NCI-H510A (cell line): ENCODE results near the gene GPR141.

Experiments
- DNase-seq: peaks from one replicate; lab custom pipeline; 2025; lab: John Stamatoyannopoulos, UW

GPR141 gene

GRCh38 chr7:37732253-37732652, 48.7 kb downstream of the GPR141 start:
- no peak for DNase-seq

GRCh38 chr7:37732888-37733287, 49.3 kb downstream of the GPR141 start:
- no peak for DNase-seq

- DNase-seq: no peak
Measured at GRCh38 chr7:37735196-37735595, 51.6 kb downstream of the GPR141 start.

- DNase-seq: no peak
Measured at GRCh38 chr7:37738321-37738720, 54.8 kb downstream of the GPR141 start.

DNA sequence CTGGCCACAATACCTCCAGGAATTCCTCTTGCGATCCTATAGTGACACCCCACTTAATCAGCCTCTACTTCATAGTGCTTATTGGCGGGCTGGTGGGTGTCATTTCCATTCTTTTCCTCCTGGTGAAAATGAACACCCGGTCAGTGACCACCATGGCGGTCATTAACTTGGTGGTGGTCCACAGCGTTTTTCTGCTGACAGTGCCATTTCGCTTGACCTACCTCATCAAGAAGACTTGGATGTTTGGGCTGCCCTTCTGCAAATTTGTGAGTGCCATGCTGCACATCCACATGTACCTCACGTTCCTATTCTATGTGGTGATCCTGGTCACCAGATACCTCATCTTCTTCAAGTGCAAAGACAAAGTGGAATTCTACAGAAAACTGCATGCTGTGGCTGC, 56.8 kb downstream of the GPR141 start:
- DNase-seq: no peak

- DNase-seq: no peak
Measured at GRCh38 chr7:37741776-37742175, 58.2 kb downstream of the GPR141 start.

DNA sequence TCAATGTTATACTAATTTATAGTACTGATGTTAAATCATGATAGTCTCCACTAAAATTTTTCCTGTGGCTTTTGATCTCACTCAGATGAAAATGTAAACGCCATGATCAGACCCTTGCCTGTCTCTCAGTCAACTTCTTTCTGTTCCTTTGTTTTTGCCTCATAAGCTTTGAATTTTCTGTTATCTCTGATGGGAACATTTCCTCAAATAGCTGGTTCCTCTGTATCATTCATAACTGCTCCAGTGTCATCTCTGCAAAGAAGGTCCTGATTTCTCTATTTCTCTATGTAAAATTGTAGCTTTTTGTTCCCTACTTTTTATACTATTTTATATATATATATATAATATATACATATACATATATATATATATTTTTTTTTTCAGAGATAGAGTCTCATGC, 67.5 kb downstream of the GPR141 start:
- no peak for DNase-seq

DNA sequence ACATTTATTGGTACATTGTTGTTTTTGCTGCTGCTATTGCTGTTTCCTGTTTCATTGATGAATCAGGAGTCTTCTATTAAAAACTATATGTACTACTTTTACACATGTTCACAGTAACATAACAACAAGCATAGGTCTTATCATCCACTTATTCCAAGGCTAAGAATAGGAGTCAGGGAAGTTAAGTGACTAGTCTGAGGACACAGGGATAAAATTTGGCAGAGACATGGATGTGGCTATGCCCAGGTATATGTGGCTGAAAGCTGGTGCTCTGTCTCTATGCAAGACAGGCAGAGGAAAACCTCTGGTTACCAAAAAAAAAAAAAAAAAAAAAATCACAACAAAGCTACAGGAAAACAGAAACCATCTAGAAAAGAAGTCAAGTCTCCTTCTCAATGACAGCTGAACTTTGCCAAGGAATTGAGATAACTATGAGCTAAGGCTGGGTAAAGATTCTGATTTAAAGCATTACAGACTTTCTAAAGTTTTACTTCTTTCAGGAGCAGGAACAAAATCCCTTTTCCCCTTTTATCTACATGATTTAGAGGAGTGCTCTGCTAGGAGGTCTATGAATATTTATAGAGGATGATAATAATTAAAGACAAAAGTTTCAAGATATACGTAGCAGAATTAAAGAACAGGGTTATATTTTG, 70.0 kb downstream of the GPR141 start:
- no peak for DNase-seq

GRCh38 chr7:37756797-37757551, 73.4 kb downstream of the GPR141 start:
- no peak for DNase-seq

DNA sequence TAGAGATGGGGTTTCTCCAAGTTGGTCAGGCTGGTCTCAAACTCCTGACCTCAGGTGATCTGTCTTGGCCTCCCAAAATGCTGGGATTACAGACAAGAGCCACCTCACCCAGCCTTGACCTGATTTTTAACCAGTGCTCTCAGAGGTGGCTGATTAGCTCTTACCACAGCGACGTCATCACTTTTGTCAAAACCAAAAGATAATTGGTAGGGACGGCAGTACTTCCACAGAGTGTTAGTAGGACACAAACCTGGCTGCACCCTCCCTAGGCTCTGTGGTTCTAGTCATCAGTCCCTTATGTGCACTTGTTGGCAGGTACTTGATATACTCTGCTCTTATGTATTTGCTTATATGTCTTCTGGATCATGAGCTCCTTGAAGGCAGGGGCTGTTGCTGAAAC, 74.0 kb downstream of the GPR141 start:
- no peak for DNase-seq

- no peak for DNase-seq
Measured at GRCh38 chr7:37758501-37759045, 75.0 kb downstream of the GPR141 start.

GRCh38 chr7:37759526-37759925, 76.0 kb downstream of the GPR141 start:
- no peak for DNase-seq

DNA sequence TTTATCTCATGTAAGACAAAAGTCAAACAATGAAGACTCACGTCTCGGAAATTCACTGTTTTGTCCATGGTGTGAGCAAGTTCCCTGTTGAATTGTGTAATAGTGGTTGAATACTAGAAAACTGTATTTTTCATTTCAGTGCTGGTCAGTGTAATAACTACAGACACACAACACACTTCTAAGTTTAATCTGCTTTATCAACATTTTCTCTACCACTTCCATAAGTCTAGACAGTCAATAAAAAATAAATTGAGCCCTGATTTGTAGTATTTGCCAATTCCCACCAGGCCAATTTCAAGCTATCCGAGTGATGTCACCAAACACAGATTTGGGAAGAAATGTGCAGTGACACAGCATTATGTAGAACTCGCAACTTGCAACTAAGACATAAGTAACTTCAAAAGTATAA, 81.9 kb downstream of the GPR141 start:
- DNase-seq: no peak

DNA sequence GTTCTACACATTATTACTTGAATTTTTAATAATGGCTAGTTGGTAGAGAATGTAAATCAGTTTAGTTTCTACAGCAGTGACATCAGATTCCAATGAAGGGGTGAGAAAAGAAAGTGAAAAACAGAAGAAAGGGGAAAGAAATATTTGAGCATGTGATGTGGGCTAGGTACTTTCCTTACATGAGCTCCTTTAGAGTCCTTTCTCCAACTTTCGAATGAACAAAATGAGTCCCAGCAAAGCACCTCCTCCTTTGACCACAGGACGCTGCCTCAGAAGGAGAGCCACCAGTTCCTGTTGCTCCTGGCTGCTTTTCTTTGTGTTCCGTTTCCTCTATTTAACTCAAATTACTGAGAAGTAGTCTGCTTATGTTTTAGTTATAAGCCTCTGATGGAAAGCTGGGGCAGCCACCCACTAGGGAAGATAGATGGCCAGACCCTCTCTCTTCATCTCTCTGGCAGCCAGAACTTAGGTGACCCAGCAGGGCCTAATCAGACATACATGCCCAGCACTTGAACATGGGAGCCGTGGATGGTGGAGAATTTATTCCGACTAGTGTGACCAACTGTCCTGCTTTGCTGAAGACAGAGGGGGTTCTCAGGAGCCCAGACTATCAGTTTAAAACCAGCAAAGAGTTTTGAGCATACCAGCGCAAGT, 82.4 kb downstream of the GPR141 start:
- DNase-seq: no peak

- no peak for DNase-seq
Measured at GRCh38 chr7:37768611-37769010, 85.0 kb downstream of the GPR141 start.

- DNase-seq: no peak
Measured at GRCh38 chr7:37769291-37769690, 85.7 kb downstream of the GPR141 start.

- DNase-seq: no peak
Measured at GRCh38 chr7:37769726-37770125, 86.2 kb downstream of the GPR141 start.

GRCh38 chr7:37770838-37771237, 87.3 kb downstream of the GPR141 start:
- DNase-seq: no peak

DNA sequence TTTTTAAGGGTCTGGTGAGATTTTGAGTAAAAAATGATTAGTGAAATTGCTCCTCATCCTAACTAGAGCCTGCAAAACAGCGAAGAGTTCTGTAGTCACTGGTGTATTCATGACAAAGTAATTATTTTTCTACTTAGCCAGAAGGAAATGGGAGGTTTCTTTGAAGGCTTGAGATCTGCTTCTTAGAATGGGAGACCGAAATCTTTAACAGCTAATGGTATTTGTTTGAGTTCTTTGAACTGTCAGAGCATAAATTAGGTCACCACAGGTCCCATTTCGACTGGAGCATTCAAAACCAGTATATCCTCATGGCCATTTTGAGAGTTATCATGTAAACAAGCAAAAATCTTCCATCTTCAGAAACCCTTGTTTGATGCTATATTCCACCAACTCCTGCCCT, 87.8 kb downstream of the GPR141 start:
- DNase-seq: no peak

GRCh38 chr7:37771801-37772200, 88.2 kb downstream of the GPR141 start:
- DNase-seq: no peak

- DNase-seq: no peak
Measured at GRCh38 chr7:37775921-37776320, 92.4 kb downstream of the GPR141 start.

- DNase-seq: no peak
Measured at GRCh38 chr7:37781156-37781555, 97.6 kb downstream of the GPR141 start.

DNA sequence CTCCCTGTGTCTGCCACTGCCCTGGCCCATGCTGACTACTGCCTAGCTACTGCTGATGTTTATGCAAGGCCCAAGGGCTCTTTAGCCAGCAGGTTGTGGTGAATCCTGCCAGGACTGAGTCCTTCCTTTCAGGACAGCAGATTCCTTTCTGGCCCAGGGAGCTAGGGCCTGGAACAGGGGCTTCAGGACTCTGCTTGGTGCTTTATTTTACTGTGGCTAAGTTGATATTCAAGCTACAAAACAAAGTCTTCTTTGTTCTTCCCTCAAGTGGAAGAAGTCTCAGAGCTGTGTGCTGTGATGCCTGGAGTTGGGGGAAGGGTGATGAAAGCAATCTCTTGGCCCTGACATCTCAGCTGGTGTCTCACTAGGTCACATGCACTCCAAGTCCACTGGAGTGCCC, 98.6 kb downstream of the GPR141 start:
- no peak for DNase-seq
